ENCODE results near the gene AMPD3. TPM values are rescaled to one million over a fixed set of nuclear protein-coding genes. Genes with fewer than 3 reads are reported as not detected.

The AMPD3 gene
- polyA plus RNA-seq, 1 donor (not counting 4 experiments of a cell fraction or from before 2014, with no cell fraction given), result 11.1 TPM

- no peak overlapping the region for H2AFZ ChIP-seq (ENCODE audit: control insufficient read depth, low read length)
- H3K9ac ChIP-seq (ENCODE audit: control insufficient read depth, extremely low read depth, insufficient read depth, low read length), result no peak overlapping the region
- no peak overlapping the region for H3K4me3 ChIP-seq (ENCODE audit: control insufficient read depth in 2 of 3, extremely low read depth in 1 of 3, insufficient read depth in 2 of 3, low read depth in 1 of 3, low read length in 3 of 3)
- no peaks in the 10 kb centered on the region for H3K36me3 ChIP-seq (ENCODE audit: control insufficient read depth in 2 of 2, extremely low read depth in 1 of 2, insufficient read depth in 2 of 2, low read length in 2 of 2)
- H3K27ac ChIP-seq (ENCODE audit: control insufficient read depth, insufficient read depth, low read length), result no peak overlapping the region
- H3K27me3 ChIP-seq (ENCODE audit: control insufficient read depth, extremely low read depth, insufficient read depth, low read length), result no peaks in the 10 kb centered on the region
- TF ChIP-seq EZH2 (IDR thresholded peaks at IDR 0.05; ENCODE audit: low read length) (no peak), CTCF (optimal IDR thresholded peaks at IDR 0.05 in 1 of 3, IDR thresholded peaks at IDR 0.05 in 1 of 3, conservative IDR thresholded peaks at IDR 0.05 in 1 of 3; ENCODE audit: extremely low read depth in 1 of 3, insufficient read depth in 2 of 3, low read length in 3 of 3) (no peak)
- H3K79me2 ChIP-seq (ENCODE audit: control insufficient read depth, insufficient read depth, low read length), result no peaks in the 10 kb centered on the region
- H3K4me2 ChIP-seq (ENCODE audit: control insufficient read depth, extremely low read depth, insufficient read depth, low read depth, low read length), result no peak overlapping the region
- H3K4me1 ChIP-seq (ENCODE audit: control insufficient read depth, extremely low read depth, insufficient read depth, low read length), result peaks cover 4% of the 10 kb centered on the region
- no peak for DNase-seq (ENCODE audit: low read depth, low spot score)
- H4K20me1 ChIP-seq (ENCODE audit: control insufficient read depth, extremely low read depth, insufficient read depth, low read length), result no peaks in the 10 kb centered on the region
- FAIRE-seq, result no peak
- dilution Hi-C loops (cut with MboI; ENCODE audit: extremely low pct_ligation_motif_present, low sequenced_read_pairs), result no loop called here
- no peaks in the 10 kb centered on the region for H3K9me3 ChIP-seq (ENCODE audit: control insufficient read depth, low read depth, low read length)
- H3K9me1 ChIP-seq (ENCODE audit: control insufficient read depth, extremely low read depth, insufficient read depth, low read length), result no peaks in the 10 kb centered on the region
Measured at GRCh38 chr11:10439924-10440323, 15.1 kb upstream of the AMPD3 start.

DNA sequence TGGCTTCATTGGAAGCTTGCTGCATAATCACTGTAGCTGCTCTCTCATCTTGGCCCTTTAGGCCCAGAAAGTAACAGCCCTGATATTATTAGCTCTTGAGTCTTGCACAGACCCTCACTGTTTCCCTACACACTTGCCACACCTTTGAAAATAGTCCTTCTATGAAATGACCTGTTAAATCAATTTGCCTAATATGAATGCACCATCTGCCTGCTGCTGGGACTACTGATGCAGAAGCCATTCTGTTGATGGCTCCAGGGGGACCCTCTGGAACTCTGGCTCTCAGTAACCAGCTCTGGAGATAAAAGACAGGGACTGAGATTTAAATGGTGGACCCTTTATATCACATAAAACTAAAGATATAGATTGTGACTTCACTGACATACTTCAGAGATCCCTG lies 14.7 kb upstream of the AMPD3 start:
- Histone ChIP-seq H3K4me1 (ENCODE audit: control insufficient read depth, extremely low read depth, insufficient read depth, low read length) (peaks cover 4% of the 10 kb centered on the region), H3K4me3 (ENCODE audit: control insufficient read depth in 2 of 3, extremely low read depth in 1 of 3, insufficient read depth in 2 of 3, low read depth in 1 of 3, low read length in 3 of 3) (no peak overlapping the region), H3K9me3 (ENCODE audit: control insufficient read depth, low read depth, low read length) (no peaks in the 10 kb centered on the region), H3K9ac (ENCODE audit: control insufficient read depth, extremely low read depth, insufficient read depth, low read length) (no peak overlapping the region), H3K9me1 (ENCODE audit: control insufficient read depth, extremely low read depth, insufficient read depth, low read length) (no peaks in the 10 kb centered on the region), H3K27me3 (ENCODE audit: control insufficient read depth, extremely low read depth, insufficient read depth, low read length) (no peaks in the 10 kb centered on the region), H3K4me2 (ENCODE audit: control insufficient read depth, extremely low read depth, insufficient read depth, low read depth, low read length) (no peak overlapping the region), H3K79me2 (ENCODE audit: control insufficient read depth, insufficient read depth, low read length) (no peaks in the 10 kb centered on the region), H3K27ac (ENCODE audit: control insufficient read depth, insufficient read depth, low read length) (no peak overlapping the region), H3K36me3 (ENCODE audit: control insufficient read depth in 2 of 2, extremely low read depth in 1 of 2, insufficient read depth in 2 of 2, low read length in 2 of 2) (no peaks in the 10 kb centered on the region), H2AFZ (ENCODE audit: control insufficient read depth, low read length) (no peak overlapping the region), H4K20me1 (ENCODE audit: control insufficient read depth, extremely low read depth, insufficient read depth, low read length) (no peaks in the 10 kb centered on the region)
- FAIRE-seq (no peak), DNase-seq (ENCODE audit: low read depth, low spot score) (no peak)
- dilution Hi-C loops (cut with MboI; ENCODE audit: extremely low pct_ligation_motif_present, low sequenced_read_pairs), result no loop called here
- TF ChIP-seq EZH2 (IDR thresholded peaks at IDR 0.05; ENCODE audit: low read length), result no peak
- no peak for TF ChIP-seq CTCF (optimal IDR thresholded peaks at IDR 0.05 in 1 of 3, IDR thresholded peaks at IDR 0.05 in 1 of 3, conservative IDR thresholded peaks at IDR 0.05 in 1 of 3; ENCODE audit: extremely low read depth in 1 of 3, insufficient read depth in 2 of 3, low read length in 3 of 3)

Measured in keratinocyte (primary cell).